Liver (tissue), 9 donors: ENCODE measurements around the gene TUBA8. TPM values are rescaled to one million over a fixed set of nuclear protein-coding genes. Genes with fewer than 3 reads are reported as not detected.

ENCODE experiments used
- DNase-seq: peaks from one replicate; pipeline ENCODE4 v3.0.0-alpha.2; 2017; ENCODE audit warnings: low spot score
- H3K27ac ChIP-seq, 2 donors: one replicate each; pipeline ENCODE4 v1.7.0; 2013; ENCODE audit warnings: inconsistent platforms in 2 of 2, low read length in 2 of 2, control low read depth in 1 of 2, low read depth in 1 of 2, mild to moderate bottlenecking in 1 of 2
- H3K27me3 ChIP-seq, 4 donors: one replicate each; pipeline versions ENCODE4 v1.6.1 to v1.7.0; 2013; ENCODE audit warnings: low read length in 3 of 4, inconsistent platforms in 1 of 4, mild to moderate bottlenecking in 1 of 4, moderate library complexity in 1 of 4; ENCODE audit not compliant: control insufficient read depth in 4 of 4, insufficient read depth in 4 of 4
- H3K36me3 ChIP-seq, 4 donors: one replicate each; pipeline versions ENCODE4 v1.6.1 to v1.7.0; 2013; ENCODE audit warnings: low read length in 3 of 4, mild to moderate bottlenecking in 3 of 4, low read depth in 1 of 4, moderate library complexity in 1 of 4; ENCODE audit not compliant: control insufficient read depth in 4 of 4, insufficient read depth in 3 of 4
- H3K4me1 ChIP-seq, 4 donors: one replicate each; pipeline versions ENCODE4 v1.6.1 to v1.7.0; 2013; ENCODE audit warnings: low read length in 3 of 4, mild to moderate bottlenecking in 3 of 4, moderate library complexity in 1 of 4; ENCODE audit not compliant: control insufficient read depth in 4 of 4, insufficient read depth in 4 of 4
- H3K4me3 ChIP-seq, 3 donors: one replicate each; pipeline versions ENCODE4 v1.6.1 to v1.7.0; 2013; ENCODE audit warnings: low read length in 3 of 3, control low read depth in 1 of 3, low read depth in 1 of 3, mild to moderate bottlenecking in 1 of 3
- H3K9ac ChIP-seq, 2 donors: one replicate each; pipeline ENCODE4 v1.7.0; 2013; ENCODE audit warnings: low read length in 2 of 2, mild to moderate bottlenecking in 2 of 2, moderate library complexity in 2 of 2, control low read depth in 1 of 2, low read depth in 1 of 2
- H3K9me3 ChIP-seq, 4 donors: one replicate each; pipeline versions ENCODE4 v1.6.1 to v1.7.0; 2013; ENCODE audit warnings: low read length in 3 of 4; ENCODE audit not compliant: control insufficient read depth in 4 of 4
- ATF3 ChIP-seq: IDR thresholded peaks from 2 replicates; pipeline ENCODE4 v1.6.1; 2016; ENCODE audit warnings: antibody characterized with exemption
- CTCF ChIP-seq: fragments of 150-350 bp; IDR thresholded peaks from 2 replicates; pipeline ENCODE4 v1.5.1; 2017; ENCODE audit warnings: improper control_type of control experiment, low read depth, low read length; ENCODE audit not compliant: missing input control
- EGR1 ChIP-seq, 2 donors: IDR thresholded peaks; 2 replicates each; pipeline ENCODE4 v1.6.1; 2016 to 2018; ENCODE audit warnings: antibody characterized with exemption in 2 of 2, low read depth in 2 of 2
- FOXA1 ChIP-seq: IDR thresholded peaks from 2 replicates; pipeline ENCODE4 v1.6.1; 2016; ENCODE audit warnings: antibody characterized with exemption
- FOXA2 ChIP-seq: IDR thresholded peaks from 2 replicates; pipeline ENCODE4 v1.6.1; 2016; ENCODE audit warnings: antibody characterized with exemption
- GABPA ChIP-seq, 2 donors: IDR thresholded peaks in 1 of 2; conservative IDR thresholded peaks in 1 of 2; 2 replicates each; pipeline ENCODE4 v1.6.1; 2016; ENCODE audit warnings: antibody characterized with exemption in 2 of 2, mild to moderate bottlenecking in 1 of 2, moderate library complexity in 1 of 2
- HNF4A ChIP-seq, 2 donors: conservative IDR thresholded peaks; 2 replicates each; pipeline ENCODE4 v1.6.1; 2016; ENCODE audit warnings: antibody characterized with exemption in 2 of 2, mild to moderate bottlenecking in 2 of 2
- HNF4G ChIP-seq: IDR thresholded peaks from 2 replicates; pipeline ENCODE4 v1.6.1; 2016; ENCODE audit warnings: antibody characterized with exemption
- JUND ChIP-seq, 2 donors: IDR thresholded peaks; 2 replicates each; pipeline ENCODE4 v1.6.1; 2016; ENCODE audit warnings: antibody characterized with exemption in 2 of 2
- MAX ChIP-seq: IDR thresholded peaks from 2 replicates; pipeline ENCODE4 v1.6.1; 2016; ENCODE audit warnings: antibody characterized with exemption
- NR2F2 ChIP-seq: IDR thresholded peaks from 2 replicates; pipeline ENCODE4 v1.6.1; 2016; ENCODE audit warnings: antibody characterized with exemption
- RAD21 ChIP-seq, 2 donors: IDR thresholded peaks; 2 replicates each; pipeline ENCODE4 v1.6.1; 2016; ENCODE audit warnings: antibody characterized with exemption in 2 of 2, mild to moderate bottlenecking in 2 of 2
- REST ChIP-seq: IDR thresholded peaks from 2 replicates; pipeline ENCODE4 v1.6.1; 2016; ENCODE audit warnings: antibody characterized with exemption, mild to moderate bottlenecking
- RXRA ChIP-seq, 2 donors: IDR thresholded peaks; 2 replicates each; pipeline ENCODE4 v1.6.1; 2017 to 2018; ENCODE audit warnings: antibody characterized with exemption in 2 of 2, mild to moderate bottlenecking in 1 of 2
- SP1 ChIP-seq: IDR thresholded peaks from 2 replicates; pipeline ENCODE4 v1.6.1; 2018; ENCODE audit warnings: antibody characterized with exemption, mild to moderate bottlenecking
- TAF1 ChIP-seq: conservative IDR thresholded peaks from 2 replicates; pipeline ENCODE4 v1.6.1; 2016; ENCODE audit warnings: antibody characterized with exemption, mild to moderate bottlenecking
- YY1 ChIP-seq: IDR thresholded peaks from 2 replicates; pipeline ENCODE4 v1.6.1; 2016; ENCODE audit warnings: antibody characterized with exemption, mild to moderate bottlenecking
- ZBTB33 ChIP-seq: IDR thresholded peaks from 2 replicates; pipeline ENCODE4 v1.6.1; 2016; ENCODE audit warnings: antibody characterized with exemption
- WGBS: extraction: QIAGEN DNeasy Blood & Tissue Kit; methylation state at CpG from one replicate; pipeline ENCODE4 v1.1.7; 2013; 5-methylcytosine and 5-hydroxymethylcytosine counted together
- polyA plus RNA-seq, 2 donors: library from polyadenylated mRNA; stranded (reverse) in 1 of 2; unstranded in 1 of 2; fragments of 200-250 nt in 1 of 2; fragments of >200 nt in 1 of 2; fragmentation: Nextera tagmentation in 1 of 2; extraction: Ambion mirVana in 1 of 2; gene quantifications; one replicate each; pipeline versions ENCODE4 v1.2.1 to v1.2.3, GENCODE V29; 2013 to 2015
- total RNA-seq, 2 donors: library from RNA; depleted of rRNA; stranded (reverse); fragments of >200 nt; gene quantifications; one replicate each; pipeline ENCODE4 v1.2.3, GENCODE V29; 2014
- donor health status: healthy.
- donor health status: healthy.
- donor health status: healthy.
- donor health status: healthy.
- donor health status: healthy.

Gene TUBA8
- total and polyA plus RNA-seq, 4 donors: 0.82 to 3.1 (median 1.9) TPM

- Histone ChIP-seq H3K36me3 (no peaks in the 10 kb centered on the region), H3K4me3 (no peak overlapping the region), H3K27ac (no peak overlapping the region), H3K4me1 (peaks cover 0 to 14% (median 9%) of the 10 kb centered on the region in 4 donors), H3K9me3 (no peaks in the 10 kb centered on the region), H3K9ac (no peak overlapping the region), H3K27me3 (no peaks in the 10 kb centered on the region)
- no peak for DNase-seq
- WGBS: 94% methylated on average over 15 of the region's 15 CpGs
- TF ChIP-seq ATF3 (no peak), NR2F2 (no peak), CTCF (no peak), HNF4G (no peak), YY1 (no peak), MAX (no peak), RXRA (IDR thresholded peaks at IDR 0.05) (no peak), TAF1 (no peak), SP1 (no peak), RAD21 (IDR thresholded peaks at IDR 0.05) (no peak), ZBTB33 (no peak), JUND (IDR thresholded peaks at IDR 0.05) (no peak), REST (no peak), HNF4A (conservative IDR thresholded peaks at IDR 0.05) (no peak), EGR1 (IDR thresholded peaks at IDR 0.05; ENCODE audit: low read depth in 2 of 2) (no peak), FOXA2 (no peak), GABPA (IDR thresholded peaks at IDR 0.05 in 1 of 2, conservative IDR thresholded peaks at IDR 0.05 in 1 of 2) (no peak), FOXA1 (no peak)
Observed at GRCh38 chr22:18114976-18115652, 4.5 kb downstream of the TUBA8 start.
